HepG2 (cell line): ENCODE results near the gene CMC1. TPM values are rescaled to one million over a fixed set of nuclear protein-coding genes. Genes with fewer than 3 reads are reported as not detected.

Experiments used
- CREB1 ChIP-seq, 2 experiments: fragments of 450-650 bp in 1 of 2; IDR thresholded peaks; 2 replicates each; pipeline ENCODE4 v1.6.1; 2016 to 2017; ENCODE audit warnings: control low read depth in 1 of 2, mild to moderate bottlenecking in 1 of 2, missing compliant biosample characterization in 1 of 2, missing genetic modification characterization in 1 of 2
- ETV5 ChIP-seq: IDR thresholded peaks from 2 replicates; pipeline ENCODE4 v1.6.1; 2018; ENCODE audit warnings: missing biosample characterization, missing genetic modification reagents, inconsistent platforms, borderline replicate concordance
- MED13 ChIP-seq: sonication (generic); formaldehyde crosslinking; IDR thresholded peaks from 2 replicates; pipeline ENCODE4 v1.5.0; 2020; ENCODE audit warnings: missing genetic modification reagents
- PAX8 ChIP-seq: sonication (generic); formaldehyde crosslinking; IDR thresholded peaks from 2 replicates; pipeline ENCODE4 v1.8.0; 2022; ENCODE audit warnings: mild to moderate bottlenecking, missing genetic modification reagents, borderline replicate concordance
- SMAD9 ChIP-seq: sonication (generic); formaldehyde crosslinking; IDR thresholded peaks from 2 replicates; pipeline ENCODE4 v1.5.1; 2020; ENCODE audit warnings: mild to moderate bottlenecking, missing genetic modification reagents
- ZBTB38 ChIP-seq: sonication (generic); formaldehyde crosslinking; IDR thresholded peaks from 2 replicates; pipeline ENCODE4 v1.5.1; 2020; ENCODE audit warnings: mild to moderate bottlenecking, missing genetic modification reagents
- ZFP62 ChIP-seq: sonication (generic); formaldehyde crosslinking; IDR thresholded peaks from 2 replicates; pipeline ENCODE4 v1.4.0; 2020; ENCODE audit warnings: missing genetic modification reagents
- ZFP82 ChIP-seq: sonication (generic); formaldehyde crosslinking; IDR thresholded peaks from 2 replicates; pipeline ENCODE4 v1.5.1; 2020; ENCODE audit warnings: mild to moderate bottlenecking, missing genetic modification reagents, borderline replicate concordance
- ZNF124 ChIP-seq: sonication (generic); formaldehyde crosslinking; IDR thresholded peaks from 2 replicates; pipeline ENCODE4 v1.4.0; 2020; ENCODE audit warnings: missing genetic modification reagents
- ZNF20 ChIP-seq: sonication (generic); formaldehyde crosslinking; IDR thresholded peaks from 2 replicates; pipeline ENCODE4 v1.4.0; 2020; ENCODE audit warnings: mild to moderate bottlenecking, moderate library complexity, missing genetic modification reagents
- ZNF224 ChIP-seq: sonication (generic); formaldehyde crosslinking; IDR thresholded peaks from 2 replicates; pipeline ENCODE4 v1.5.0; 2020; ENCODE audit warnings: mild to moderate bottlenecking, missing genetic modification reagents
- ZNF232 ChIP-seq: sonication (generic); formaldehyde crosslinking; IDR thresholded peaks from 2 replicates; pipeline ENCODE4 v1.4.0; 2020; ENCODE audit warnings: missing genetic modification reagents, borderline replicate concordance
- ZNF260 ChIP-seq: sonication (generic); formaldehyde crosslinking; IDR thresholded peaks from 2 replicates; pipeline ENCODE4 v1.4.0; 2020; ENCODE audit warnings: missing genetic modification reagents, low read depth, mild to moderate bottlenecking, borderline replicate concordance
- ZNF335 ChIP-seq: sonication (generic); formaldehyde crosslinking; IDR thresholded peaks from 2 replicates; pipeline ENCODE4 v1.4.0; 2020; ENCODE audit warnings: missing genetic modification reagents
- ZNF546 ChIP-seq: sonication (generic); formaldehyde crosslinking; conservative IDR thresholded peaks from 2 replicates; pipeline ENCODE4 v1.8.1; 2023; ENCODE audit warnings: mild to moderate bottlenecking, missing genetic modification reagents
- ZNF616 ChIP-seq: sonication (generic); formaldehyde crosslinking; IDR thresholded peaks from 2 replicates; pipeline ENCODE4 v1.5.0; 2020; ENCODE audit warnings: low read depth, mild to moderate bottlenecking, missing genetic modification reagents
- ZNF619 ChIP-seq: sonication (generic); formaldehyde crosslinking; IDR thresholded peaks from 2 replicates; pipeline ENCODE4 v1.4.0; 2020; ENCODE audit warnings: mild to moderate bottlenecking, missing genetic modification reagents
- polyA plus RNA-seq, 8 experiments: library from polyadenylated mRNA; depleted of rRNA in 3 of 8; stranded (reverse) in 7 of 8; unstranded in 1 of 8; fragments of >200 nt; fragmentation: Illumina TruSeq in 4 of 8; extraction: Trizol in 4 of 8; gene quantifications; 2 replicates each; pipeline versions ENCODE4 v1.2.1 to v1.2.3, GENCODE V29; 2011 to 2016; ENCODE audit warnings: low read depth in 4 of 8, missing spikeins in 1 of 8, mixed read lengths in 1 of 8; ENCODE audit not compliant: insufficient read depth in 1 of 8
- total RNA-seq, 5 experiments: library from RNA; depleted of rRNA; stranded (reverse); fragments of >200 nt; fragmentation: Illumina TruSeq; extraction: Trizol; gene quantifications; 2 replicates each; pipeline ENCODE4 v1.2.3, GENCODE V29; 2016; ENCODE audit warnings: low read depth in 1 of 5
- TF ChIP-seq, protein P1 (sequence below): sonication (generic); formaldehyde crosslinking; IDR thresholded peaks from 2 replicates; pipeline ENCODE4 v1.8.1; 2023; ENCODE audit warnings: missing genetic modification reagents, mild to moderate bottlenecking, borderline replicate concordance
- TF ChIP-seq, protein P2 (sequence below): sonication (generic); formaldehyde crosslinking; IDR thresholded peaks from 2 replicates; pipeline ENCODE4 v1.8.1; 2023; ENCODE audit warnings: mild to moderate bottlenecking, missing genetic modification reagents
- TF ChIP-seq, protein P3 (sequence below), 2 experiments: sonication (generic) in 1 of 2; formaldehyde crosslinking in 1 of 2; IDR thresholded peaks; 2 replicates each; pipeline versions ENCODE4 v1.6.1 to v1.9.0; 2014 to 2022; ENCODE audit warnings: antibody characterized with exemption in 1 of 2, borderline replicate concordance in 1 of 2, inconsistent platforms in 1 of 2, low read depth in 1 of 2, missing genetic modification reagents in 1 of 2
- TF ChIP-seq, protein P4 (sequence below): sonication (generic); formaldehyde crosslinking; IDR thresholded peaks from 2 replicates; pipeline ENCODE4 v1.5.0; 2020; ENCODE audit warnings: missing genetic modification reagents
- TF ChIP-seq, protein P5 (sequence below): conservative IDR thresholded peaks from 2 replicates; pipeline ENCODE4 v1.6.1; 2018; ENCODE audit warnings: missing genetic modification reagents

Gene CMC1
- total and polyA plus RNA-seq, 2 of the 13 experiments (the other 11 are each of a cell fraction or from before 2014, with no cell fraction given) = 22.1 to 29.5 TPM

DNA sequence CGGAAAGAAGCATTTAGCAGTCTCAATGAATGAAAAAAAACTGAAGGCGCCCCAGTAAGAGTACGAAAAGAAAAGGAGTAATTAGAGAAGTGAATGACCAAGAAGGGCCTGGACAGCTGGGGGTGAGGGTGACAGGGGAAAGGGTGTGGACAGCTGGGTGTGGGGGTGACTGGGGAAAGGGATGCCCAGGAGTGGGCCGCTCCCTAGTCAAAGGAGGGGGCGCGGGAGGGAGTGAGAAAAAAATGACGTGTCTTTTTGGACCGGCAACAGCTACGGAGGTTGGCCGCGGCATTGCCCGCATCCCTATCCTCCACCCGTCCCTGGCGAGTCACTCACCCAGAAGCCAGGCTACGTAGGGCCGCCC lies 106.8 kb downstream of the CMC1 start (continued):
- TF ChIP-seq CREB1 (IDR thresholded peaks at IDR 0.05) = peak; percentile 27; the same call in 1 of the 2 replicates
- no peak for TF ChIP-seq CREB1 (CRISPR knock-in tag; IDR thresholded peaks at IDR 0.05)
- TF ChIP-seq, protein P1, sequence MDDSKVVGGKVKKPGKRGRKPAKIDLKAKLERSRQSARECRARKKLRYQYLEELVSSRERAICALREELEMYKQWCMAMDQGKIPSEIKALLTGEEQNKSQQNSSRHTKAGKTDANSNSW = 0 out of 2 replicates have a peak, but pooled peaks have one; percentile 41
- TF ChIP-seq ZNF546 (CRISPR knock-in tag) = no peak
- TF ChIP-seq ZNF232 (CRISPR knock-in tag) = no peak
- TF ChIP-seq, protein P2, sequence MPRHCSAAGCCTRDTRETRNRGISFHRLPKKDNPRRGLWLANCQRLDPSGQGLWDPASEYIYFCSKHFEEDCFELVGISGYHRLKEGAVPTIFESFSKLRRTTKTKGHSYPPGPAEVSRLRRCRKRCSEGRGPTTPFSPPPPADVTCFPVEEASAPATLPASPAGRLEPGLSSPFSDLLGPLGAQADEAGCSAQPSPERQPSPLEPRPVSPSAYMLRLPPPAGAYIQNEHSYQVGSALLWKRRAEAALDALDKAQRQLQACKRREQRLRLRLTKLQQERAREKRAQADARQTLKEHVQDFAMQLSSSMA (CRISPR knock-in tag) = no peak
- TF ChIP-seq SMAD9 (CRISPR knock-in tag) = no peak
- peak; percentile 92; the same call in 1 of the 2 replicates for TF ChIP-seq ZNF335 (CRISPR knock-in tag)
- TF ChIP-seq, protein P3, sequence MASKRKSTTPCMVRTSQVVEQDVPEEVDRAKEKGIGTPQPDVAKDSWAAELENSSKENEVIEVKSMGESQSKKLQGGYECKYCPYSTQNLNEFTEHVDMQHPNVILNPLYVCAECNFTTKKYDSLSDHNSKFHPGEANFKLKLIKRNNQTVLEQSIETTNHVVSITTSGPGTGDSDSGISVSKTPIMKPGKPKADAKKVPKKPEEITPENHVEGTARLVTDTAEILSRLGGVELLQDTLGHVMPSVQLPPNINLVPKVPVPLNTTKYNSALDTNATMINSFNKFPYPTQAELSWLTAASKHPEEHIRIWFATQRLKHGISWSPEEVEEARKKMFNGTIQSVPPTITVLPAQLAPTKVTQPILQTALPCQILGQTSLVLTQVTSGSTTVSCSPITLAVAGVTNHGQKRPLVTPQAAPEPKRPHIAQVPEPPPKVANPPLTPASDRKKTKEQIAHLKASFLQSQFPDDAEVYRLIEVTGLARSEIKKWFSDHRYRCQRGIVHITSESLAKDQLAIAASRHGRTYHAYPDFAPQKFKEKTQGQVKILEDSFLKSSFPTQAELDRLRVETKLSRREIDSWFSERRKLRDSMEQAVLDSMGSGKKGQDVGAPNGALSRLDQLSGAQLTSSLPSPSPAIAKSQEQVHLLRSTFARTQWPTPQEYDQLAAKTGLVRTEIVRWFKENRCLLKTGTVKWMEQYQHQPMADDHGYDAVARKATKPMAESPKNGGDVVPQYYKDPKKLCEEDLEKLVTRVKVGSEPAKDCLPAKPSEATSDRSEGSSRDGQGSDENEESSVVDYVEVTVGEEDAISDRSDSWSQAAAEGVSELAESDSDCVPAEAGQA (IDR thresholded peaks at IDR 0.05; ENCODE audit: low read depth) = no peak
- TF ChIP-seq, protein P3 (CRISPR knock-in tag; IDR thresholded peaks at IDR 0.05; ENCODE audit: borderline replicate concordance) = no peak
- TF ChIP-seq ZNF616 (CRISPR knock-in tag) = no peak
- TF ChIP-seq ZNF20 (CRISPR knock-in tag) = no peak; the same call in 1 of the 2 replicates
- TF ChIP-seq ZBTB38 (CRISPR knock-in tag) = no peak
- TF ChIP-seq, protein P4, sequence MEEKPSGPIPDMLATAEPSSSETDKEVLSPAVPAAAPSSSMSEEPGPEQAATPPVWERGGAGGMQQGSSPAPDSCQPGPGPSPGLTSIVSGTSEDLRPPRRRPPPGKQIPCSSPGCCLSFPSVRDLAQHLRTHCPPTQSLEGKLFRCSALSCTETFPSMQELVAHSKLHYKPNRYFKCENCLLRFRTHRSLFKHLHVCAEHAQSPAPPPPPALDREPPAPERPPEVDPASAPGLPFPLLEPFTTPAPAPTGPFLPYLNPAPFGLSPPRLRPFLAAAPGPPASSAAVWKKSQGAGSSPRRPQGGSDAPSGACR = 0 out of 2 replicates have a peak, but pooled peaks have one; percentile 24
- no peak for TF ChIP-seq ZNF619 (CRISPR knock-in tag)
- no peak for TF ChIP-seq ZNF224 (CRISPR knock-in tag)
- no peak for TF ChIP-seq ZFP82 (CRISPR knock-in tag)
- TF ChIP-seq, protein P5, sequence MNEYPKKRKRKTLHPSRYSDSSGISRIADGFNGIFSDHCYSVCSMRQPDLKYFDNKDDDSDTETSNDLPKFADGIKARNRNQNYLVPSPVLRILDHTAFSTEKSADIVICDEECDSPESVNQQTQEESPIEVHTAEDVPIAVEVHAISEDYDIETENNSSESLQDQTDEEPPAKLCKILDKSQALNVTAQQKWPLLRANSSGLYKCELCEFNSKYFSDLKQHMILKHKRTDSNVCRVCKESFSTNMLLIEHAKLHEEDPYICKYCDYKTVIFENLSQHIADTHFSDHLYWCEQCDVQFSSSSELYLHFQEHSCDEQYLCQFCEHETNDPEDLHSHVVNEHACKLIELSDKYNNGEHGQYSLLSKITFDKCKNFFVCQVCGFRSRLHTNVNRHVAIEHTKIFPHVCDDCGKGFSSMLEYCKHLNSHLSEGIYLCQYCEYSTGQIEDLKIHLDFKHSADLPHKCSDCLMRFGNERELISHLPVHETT (CRISPR knock-in tag) = no peak
- no peak for TF ChIP-seq ZNF260 (CRISPR knock-in tag)
- no peak for TF ChIP-seq PAX8
- no peak for TF ChIP-seq ETV5 (CRISPR knock-in tag)
- no peak for TF ChIP-seq ZFP62 (CRISPR knock-in tag)
- TF ChIP-seq ZNF124 (CRISPR knock-in tag) = no peak
- 0 out of 2 replicates have a peak, but pooled peaks have one; percentile 1 for TF ChIP-seq MED13 (CRISPR knock-in tag)
